Measurements from ENCODE around the gene RASA3.

DNA sequence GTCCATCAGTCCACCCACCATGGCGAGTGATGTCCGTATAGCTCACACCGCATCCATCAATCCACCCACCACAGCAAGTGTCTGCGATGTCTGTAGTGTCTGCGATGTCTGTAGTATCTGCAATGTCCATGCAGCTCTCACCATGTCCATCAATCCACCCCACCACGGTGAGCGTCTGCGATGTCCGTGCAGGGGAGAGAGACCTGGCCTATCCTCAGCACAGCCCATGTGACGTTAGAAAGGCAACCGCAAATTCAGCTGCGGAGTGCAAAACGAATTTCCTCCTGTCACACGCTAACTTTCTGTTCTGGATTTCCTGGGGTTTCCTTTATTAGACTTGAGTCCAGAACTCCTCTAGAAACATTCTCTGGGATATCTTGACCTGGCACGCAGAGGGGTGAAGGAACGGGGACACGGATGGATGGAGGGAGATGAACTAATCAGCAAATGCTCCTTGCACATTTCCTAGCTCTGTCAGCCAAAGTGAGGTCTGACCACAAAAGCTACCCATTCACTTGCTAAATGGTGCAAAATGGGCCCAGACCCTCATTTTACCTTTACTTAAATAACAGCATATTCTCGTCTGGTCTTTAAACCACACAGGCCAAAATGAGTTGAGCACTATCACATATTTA lies 18.3 kb downstream of the RASA3 start:
- TF ChIP-seq EZH2phosphoT487 (IDR thresholded peaks at IDR 0.05; ENCODE audit: low read length) = no peak
- no peak for TF ChIP-seq EZH2 (optimal IDR thresholded peaks at IDR 0.05; ENCODE audit: low read depth, low read length)
- TF ChIP-seq, protein P1, sequence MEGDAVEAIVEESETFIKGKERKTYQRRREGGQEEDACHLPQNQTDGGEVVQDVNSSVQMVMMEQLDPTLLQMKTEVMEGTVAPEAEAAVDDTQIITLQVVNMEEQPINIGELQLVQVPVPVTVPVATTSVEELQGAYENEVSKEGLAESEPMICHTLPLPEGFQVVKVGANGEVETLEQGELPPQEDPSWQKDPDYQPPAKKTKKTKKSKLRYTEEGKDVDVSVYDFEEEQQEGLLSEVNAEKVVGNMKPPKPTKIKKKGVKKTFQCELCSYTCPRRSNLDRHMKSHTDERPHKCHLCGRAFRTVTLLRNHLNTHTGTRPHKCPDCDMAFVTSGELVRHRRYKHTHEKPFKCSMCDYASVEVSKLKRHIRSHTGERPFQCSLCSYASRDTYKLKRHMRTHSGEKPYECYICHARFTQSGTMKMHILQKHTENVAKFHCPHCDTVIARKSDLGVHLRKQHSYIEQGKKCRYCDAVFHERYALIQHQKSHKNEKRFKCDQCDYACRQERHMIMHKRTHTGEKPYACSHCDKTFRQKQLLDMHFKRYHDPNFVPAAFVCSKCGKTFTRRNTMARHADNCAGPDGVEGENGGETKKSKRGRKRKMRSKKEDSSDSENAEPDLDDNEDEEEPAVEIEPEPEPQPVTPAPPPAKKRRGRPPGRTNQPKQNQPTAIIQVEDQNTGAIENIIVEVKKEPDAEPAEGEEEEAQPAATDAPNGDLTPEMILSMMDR (IDR thresholded peaks at IDR 0.05; ENCODE audit: low read length) = no peak

Measured in MM.1S (cell line).